ENCODE data around the gene PICK1. TPM values are rescaled to one million over a fixed set of nuclear protein-coding genes. Genes with fewer than 3 reads are reported as not detected.

The PICK1 gene
- total and polyA plus RNA-seq, 8 donors, result 12.5 to 55.0 (median 23.3) TPM

DNA sequence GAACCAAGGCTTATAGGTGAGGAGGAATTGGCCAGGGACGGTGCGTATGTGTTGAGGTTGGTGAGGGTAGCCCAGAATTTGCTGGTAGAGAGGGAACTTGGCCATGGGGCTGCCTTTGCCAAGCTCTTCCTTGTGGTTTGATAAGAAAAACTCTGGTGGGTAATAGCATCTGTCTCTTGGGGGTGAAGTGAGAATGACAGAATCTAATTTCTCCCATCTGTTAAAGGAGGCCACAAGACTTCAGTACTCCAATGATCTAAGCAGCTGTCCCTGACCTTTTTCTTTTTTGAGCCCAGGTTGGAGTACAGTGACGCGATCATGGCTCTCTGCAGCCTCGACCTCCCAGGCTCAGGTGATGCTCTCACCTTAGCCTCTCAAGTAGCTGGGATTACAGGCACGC lies 36.0 kb upstream of the PICK1 start:
- Histone ChIP-seq H3K4me1 (no peaks in the 10 kb centered on the region), H3K27ac (no peak overlapping the region), H3K4me3 (no peak overlapping the region), H3K9me3 (no peaks in the 10 kb centered on the region), H3K36me3 (no peaks in the 10 kb centered on the region), H3K27me3 (no peaks in the 10 kb centered on the region)
- no peak for DNase-seq
- FAIRE-seq, result no peak
- TF ChIP-seq, protein P1, sequence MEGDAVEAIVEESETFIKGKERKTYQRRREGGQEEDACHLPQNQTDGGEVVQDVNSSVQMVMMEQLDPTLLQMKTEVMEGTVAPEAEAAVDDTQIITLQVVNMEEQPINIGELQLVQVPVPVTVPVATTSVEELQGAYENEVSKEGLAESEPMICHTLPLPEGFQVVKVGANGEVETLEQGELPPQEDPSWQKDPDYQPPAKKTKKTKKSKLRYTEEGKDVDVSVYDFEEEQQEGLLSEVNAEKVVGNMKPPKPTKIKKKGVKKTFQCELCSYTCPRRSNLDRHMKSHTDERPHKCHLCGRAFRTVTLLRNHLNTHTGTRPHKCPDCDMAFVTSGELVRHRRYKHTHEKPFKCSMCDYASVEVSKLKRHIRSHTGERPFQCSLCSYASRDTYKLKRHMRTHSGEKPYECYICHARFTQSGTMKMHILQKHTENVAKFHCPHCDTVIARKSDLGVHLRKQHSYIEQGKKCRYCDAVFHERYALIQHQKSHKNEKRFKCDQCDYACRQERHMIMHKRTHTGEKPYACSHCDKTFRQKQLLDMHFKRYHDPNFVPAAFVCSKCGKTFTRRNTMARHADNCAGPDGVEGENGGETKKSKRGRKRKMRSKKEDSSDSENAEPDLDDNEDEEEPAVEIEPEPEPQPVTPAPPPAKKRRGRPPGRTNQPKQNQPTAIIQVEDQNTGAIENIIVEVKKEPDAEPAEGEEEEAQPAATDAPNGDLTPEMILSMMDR (IDR thresholded peaks at IDR 0.05), result no peak
- WGBS, 2 donors, result 85 to 91% methylated on average over 6 of the region's 6 CpGs
- intact Hi-C loops (cut with DNase I), result no loop called here
- no peak for ATAC-seq

GRCh38 chr22:38023045-38023444 lies 34.2 kb upstream of the PICK1 start:
- intact Hi-C loops (cut with DNase I), result no loop called here
- Histone ChIP-seq H3K4me3 (no peak overlapping the region), H3K27me3 (no peaks in the 10 kb centered on the region), H3K4me1 (no peaks in the 10 kb centered on the region), H3K27ac (no peak overlapping the region), H3K36me3 (no peaks in the 10 kb centered on the region), H3K9me3 (no peaks in the 10 kb centered on the region)
- WGBS, 2 donors, result 70 to 76% methylated on average over 6 of the region's 6 CpGs
- FAIRE-seq (no peak), DNase-seq (no peak), ATAC-seq (no peak)
- TF ChIP-seq, protein P1 (IDR thresholded peaks at IDR 0.05), result no peak

DNA sequence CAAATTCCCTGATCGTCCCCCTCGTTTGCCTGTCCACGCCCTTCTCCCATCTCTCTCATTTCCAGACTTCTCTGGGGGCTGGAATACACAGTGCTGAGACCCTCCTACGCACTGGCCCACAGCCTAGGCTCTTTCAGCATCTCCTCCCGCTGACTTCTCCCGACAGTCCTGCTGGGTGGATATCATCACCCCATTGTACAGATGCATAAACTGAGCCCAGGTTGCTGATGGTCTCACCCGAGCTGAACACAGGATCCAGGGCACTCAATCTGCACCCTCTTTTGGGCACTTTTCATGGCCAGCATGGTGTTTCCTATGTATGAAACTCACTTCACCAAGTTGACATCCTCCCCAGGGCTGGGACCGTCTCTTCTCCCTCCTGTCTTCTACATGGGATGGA lies 31.7 kb upstream of the PICK1 start:
- Histone ChIP-seq H3K36me3 (no peaks in the 10 kb centered on the region), H3K27me3 (no peaks in the 10 kb centered on the region), H3K4me3 (no peak overlapping the region), H3K9me3 (no peaks in the 10 kb centered on the region), H3K4me1 (no peaks in the 10 kb centered on the region), H3K27ac (no peak overlapping the region)
- DNase-seq (no peak), FAIRE-seq (no peak), ATAC-seq (no peak)
- 85 to 92% methylated on average over 8 of the region's 8 CpGs for WGBS, 2 donors
- TF ChIP-seq, protein P1 (IDR thresholded peaks at IDR 0.05), result no peak
- intact Hi-C loops (cut with DNase I), result no loop called here

DNA sequence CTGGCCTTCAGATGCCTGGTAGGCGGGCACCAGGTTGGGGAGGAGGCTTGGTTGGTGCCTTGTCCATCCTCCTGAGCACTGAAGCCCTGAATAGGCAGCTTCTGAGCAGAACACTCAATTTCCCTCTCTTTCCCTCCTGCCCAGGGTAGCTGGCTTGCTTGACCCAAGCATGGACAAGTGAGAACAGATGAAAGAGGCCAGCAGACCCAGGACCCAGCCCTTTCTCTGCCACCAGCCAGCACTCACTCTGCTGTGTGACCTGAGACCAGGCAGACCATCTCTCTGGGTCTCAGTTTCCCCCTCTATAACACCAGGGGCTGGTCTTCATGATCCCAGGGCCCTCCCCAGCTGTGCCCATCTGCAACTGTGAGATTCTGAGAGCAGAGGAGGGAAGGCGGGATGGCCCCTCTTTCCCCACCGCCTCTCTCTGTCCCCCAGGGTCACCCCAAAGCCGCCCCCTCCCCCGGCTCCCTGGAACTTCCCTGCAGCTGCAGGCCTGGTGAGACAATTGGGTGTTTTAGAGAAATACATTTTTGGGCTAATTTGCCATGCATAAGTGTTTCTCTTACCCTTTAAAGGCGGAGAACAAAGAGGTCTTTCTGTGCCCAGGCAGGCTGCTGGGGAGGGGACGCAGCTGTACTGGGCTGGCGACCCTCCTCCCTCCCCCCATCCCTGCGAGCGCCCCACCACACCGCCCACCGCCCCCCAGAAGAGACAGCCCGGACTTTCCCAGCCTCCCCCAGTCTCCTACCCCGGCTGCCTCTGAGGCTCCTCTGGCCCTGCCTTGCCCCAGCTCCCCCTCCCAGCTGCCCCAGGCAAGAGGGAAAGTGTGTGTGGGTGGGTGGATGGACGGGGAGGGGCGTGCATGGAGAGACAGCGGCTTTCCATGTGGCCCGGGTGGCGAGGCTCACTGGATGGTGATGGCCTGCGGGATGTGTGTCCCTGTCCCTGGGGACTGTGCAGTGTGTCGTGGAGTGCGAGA lies 30.8 kb upstream of the PICK1 start:
- Histone ChIP-seq H3K27ac (no peak overlapping the region), H3K4me1 (no peaks in the 10 kb centered on the region), H3K27me3 (no peaks in the 10 kb centered on the region), H3K4me3 (no peak overlapping the region), H3K36me3 (no peaks in the 10 kb centered on the region), H3K9me3 (no peaks in the 10 kb centered on the region)
- ATAC-seq (no peak), FAIRE-seq (no peak), DNase-seq (peak in 1 of 6 donors; percentile 41)
- TF ChIP-seq, protein P1 (IDR thresholded peaks at IDR 0.05), result no peak
- 70 to 75% methylated on average over 22 of the region's 22 CpGs for WGBS, 2 donors
- intact Hi-C loops (cut with DNase I), result no loop called here

DNA sequence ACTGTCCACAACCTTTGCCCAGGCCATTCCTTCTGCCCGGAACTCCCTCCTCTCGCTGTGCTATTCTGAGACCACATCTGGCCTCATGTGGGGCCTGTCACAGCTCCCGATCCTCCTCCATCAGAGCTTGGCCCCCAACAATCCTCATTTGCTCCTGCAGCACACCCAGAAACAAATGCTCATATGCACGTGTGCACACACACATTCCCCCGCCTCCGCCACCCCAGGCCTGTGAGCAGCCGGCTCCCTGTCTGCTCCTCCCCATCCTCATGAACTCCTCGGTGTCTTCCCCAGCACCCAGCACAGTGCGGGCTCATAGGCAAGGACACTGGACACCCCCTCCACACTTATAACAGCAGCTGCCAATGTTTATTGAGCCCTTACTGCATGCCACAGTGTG lies 29.7 kb upstream of the PICK1 start:
- no peak overlapping the region for H3K27ac ChIP-seq
- no peaks in the 10 kb centered on the region for H3K36me3 ChIP-seq
- no peak for DNase-seq
- 83 to 92% methylated on average over 9 of the region's 9 CpGs for WGBS, 2 donors
- H3K27me3 ChIP-seq, result no peaks in the 10 kb centered on the region
- TF ChIP-seq, protein P1 (IDR thresholded peaks at IDR 0.05), result no peak
- no peaks in the 10 kb centered on the region for H3K9me3 ChIP-seq
- H3K4me3 ChIP-seq, result no peak overlapping the region
- no peaks in the 10 kb centered on the region for H3K4me1 ChIP-seq
- no peak for FAIRE-seq
- no peak for ATAC-seq
- intact Hi-C loops (cut with DNase I), result no loop called here
